Nephron progenitor cell (in vitro differentiated cells): ENCODE measurements around the gene ADRA2A.

Source experiments
- DNase-seq: peaks from one replicate; pipeline ENCODE4 v3.0.0; 2021
- H3K27ac Mint-ChIP-seq: 2 replicates; pipeline ENCODE4 v1.8.0; 2021; ENCODE audit warnings: mild to moderate bottlenecking, moderate library complexity, mixed read lengths
- H3K27me3 Mint-ChIP-seq: 2 replicates; pipeline ENCODE4 v1.8.0; 2021; ENCODE audit warnings: mild to moderate bottlenecking, low read depth, mixed read lengths; ENCODE audit not compliant: poor library complexity
- H3K36me3 Mint-ChIP-seq: 2 replicates; pipeline ENCODE4 v1.8.0; 2021; ENCODE audit warnings: low read depth, mixed read lengths
- H3K4me1 Mint-ChIP-seq: 2 replicates; pipeline ENCODE4 v1.8.0; 2021; ENCODE audit warnings: mixed read lengths
- H3K4me3 Mint-ChIP-seq: 2 replicates; pipeline ENCODE4 v1.8.0; 2021; ENCODE audit warnings: mild to moderate bottlenecking, moderate library complexity, mixed read lengths
- H3K9me3 Mint-ChIP-seq: 2 replicates; pipeline ENCODE4 v1.8.0; 2021; ENCODE audit warnings: mild to moderate bottlenecking, moderate library complexity, mixed read lengths
- TF ChIP-seq, protein P1 (sequence below): fragments of 200-600 bp; sonication (generic); IDR thresholded peaks from 2 replicates; pipeline ENCODE4 v1.5.0; 2021; ENCODE audit warnings: antibody characterized with exemption

Gene ADRA2A

DNA sequence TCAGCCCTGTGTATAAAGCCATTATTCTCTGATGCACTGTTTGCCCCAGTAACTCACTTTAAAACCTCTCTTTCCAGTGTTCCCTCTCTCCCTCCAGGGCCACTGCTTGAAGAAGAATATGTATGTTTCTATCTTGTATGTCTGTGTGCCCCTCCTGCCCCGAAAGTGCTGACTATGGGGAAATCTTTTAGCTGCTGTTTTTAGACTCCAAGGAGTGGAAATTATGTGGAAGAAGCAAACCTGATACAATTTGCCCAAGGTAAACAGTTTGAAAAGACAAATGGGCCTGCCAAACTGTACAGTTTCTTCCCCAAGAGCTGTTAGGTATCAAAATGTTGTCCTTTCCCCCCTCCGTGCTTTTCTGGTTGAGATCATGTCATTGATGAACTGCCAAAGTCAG is 3.4 kb downstream of the ADRA2A start:
- no peaks in the 10 kb centered on the region for H3K36me3 Mint-ChIP-seq
- peaks cover 9% of the 10 kb centered on the region for H3K9me3 Mint-ChIP-seq
- no peak overlapping the region for H3K27ac Mint-ChIP-seq
- TF ChIP-seq, protein P1, sequence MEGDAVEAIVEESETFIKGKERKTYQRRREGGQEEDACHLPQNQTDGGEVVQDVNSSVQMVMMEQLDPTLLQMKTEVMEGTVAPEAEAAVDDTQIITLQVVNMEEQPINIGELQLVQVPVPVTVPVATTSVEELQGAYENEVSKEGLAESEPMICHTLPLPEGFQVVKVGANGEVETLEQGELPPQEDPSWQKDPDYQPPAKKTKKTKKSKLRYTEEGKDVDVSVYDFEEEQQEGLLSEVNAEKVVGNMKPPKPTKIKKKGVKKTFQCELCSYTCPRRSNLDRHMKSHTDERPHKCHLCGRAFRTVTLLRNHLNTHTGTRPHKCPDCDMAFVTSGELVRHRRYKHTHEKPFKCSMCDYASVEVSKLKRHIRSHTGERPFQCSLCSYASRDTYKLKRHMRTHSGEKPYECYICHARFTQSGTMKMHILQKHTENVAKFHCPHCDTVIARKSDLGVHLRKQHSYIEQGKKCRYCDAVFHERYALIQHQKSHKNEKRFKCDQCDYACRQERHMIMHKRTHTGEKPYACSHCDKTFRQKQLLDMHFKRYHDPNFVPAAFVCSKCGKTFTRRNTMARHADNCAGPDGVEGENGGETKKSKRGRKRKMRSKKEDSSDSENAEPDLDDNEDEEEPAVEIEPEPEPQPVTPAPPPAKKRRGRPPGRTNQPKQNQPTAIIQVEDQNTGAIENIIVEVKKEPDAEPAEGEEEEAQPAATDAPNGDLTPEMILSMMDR, result no peak
- peaks cover 67% of the 10 kb centered on the region for H3K27me3 Mint-ChIP-seq
- no peak for DNase-seq
- H3K4me1 Mint-ChIP-seq, result peaks cover 30% of the 10 kb centered on the region
- peak overlapping the region; percentile 75 for H3K4me3 Mint-ChIP-seq

DNA sequence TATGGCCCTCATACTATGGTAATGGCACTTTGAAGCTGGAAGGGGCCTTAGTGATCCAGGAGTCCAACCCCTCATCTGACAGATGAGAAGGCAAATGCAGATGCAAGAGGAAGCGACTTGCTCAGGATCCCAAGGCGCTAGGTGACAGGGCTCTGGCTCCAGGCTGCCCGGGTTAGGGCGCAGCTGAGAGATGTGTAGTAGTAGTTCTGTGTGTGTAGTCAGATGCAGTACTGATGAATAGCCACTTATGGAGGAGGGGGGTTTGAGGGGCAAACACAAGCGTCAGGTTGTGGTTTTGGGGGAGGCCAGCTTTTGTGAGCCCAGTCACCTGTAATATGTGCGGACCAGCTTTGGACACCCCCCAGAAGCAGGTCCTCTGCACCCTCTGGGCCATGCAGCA is 4.8 kb downstream of the ADRA2A start:
- H3K9me3 Mint-ChIP-seq, result peaks cover 9% of the 10 kb centered on the region
- H3K4me1 Mint-ChIP-seq, result peaks cover 30% of the 10 kb centered on the region
- DNase-seq, result no peak
- no peaks in the 10 kb centered on the region for H3K36me3 Mint-ChIP-seq
- H3K27ac Mint-ChIP-seq, result no peak overlapping the region
- H3K4me3 Mint-ChIP-seq, result no peak overlapping the region
- TF ChIP-seq, protein P1, result no peak
- H3K27me3 Mint-ChIP-seq, result peaks cover 65% of the 10 kb centered on the region

DNA sequence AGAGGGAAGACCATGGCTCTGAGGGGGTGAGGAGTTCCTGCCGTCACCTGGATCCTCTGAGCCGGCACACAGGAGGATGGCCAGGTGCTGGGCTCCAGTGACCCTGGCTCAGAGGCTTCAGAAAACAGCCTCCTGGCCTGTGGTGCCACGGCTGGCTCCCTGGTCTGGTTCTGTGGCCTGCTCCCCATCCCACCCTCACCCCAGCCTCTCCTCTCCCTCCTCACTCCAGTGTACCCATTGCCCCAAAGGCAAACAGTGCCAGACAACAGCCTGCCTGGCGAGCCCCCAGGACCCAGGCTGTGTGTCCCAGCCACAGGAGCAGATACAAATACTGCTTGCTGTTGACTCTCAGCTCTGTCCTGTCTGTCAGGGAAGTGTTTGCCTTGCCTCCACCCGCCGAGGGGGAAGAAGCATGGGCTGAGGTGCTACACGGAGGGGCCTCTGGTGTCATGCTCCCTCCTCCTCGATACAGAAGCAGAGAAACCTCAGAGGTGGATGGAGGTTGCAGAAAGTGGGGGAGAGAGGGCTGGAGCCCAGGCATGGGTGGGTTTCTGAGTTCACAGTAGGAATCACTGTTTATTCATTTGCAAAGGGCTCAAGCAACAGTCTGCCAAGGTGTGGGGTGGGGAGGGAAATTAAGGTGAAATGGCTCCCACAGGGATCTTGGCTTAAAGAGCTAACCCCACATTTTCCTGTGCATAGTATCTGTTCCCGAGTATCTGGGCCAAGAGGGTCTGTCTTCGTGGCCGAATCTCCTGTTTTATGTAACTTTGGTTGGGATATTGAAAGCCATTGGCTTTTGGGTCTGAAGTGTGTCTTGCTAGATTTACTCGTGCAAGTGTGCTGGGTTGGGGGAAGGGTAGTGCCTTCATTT is 5.5 kb downstream of the ADRA2A start:
- H3K4me3 Mint-ChIP-seq, result no peak overlapping the region
- peaks cover 59% of the 10 kb centered on the region for H3K27me3 Mint-ChIP-seq
- TF ChIP-seq, protein P1, result no peak
- H3K27ac Mint-ChIP-seq, result no peak overlapping the region
- no peak for DNase-seq
- H3K4me1 Mint-ChIP-seq, result peaks cover 30% of the 10 kb centered on the region
- no peaks in the 10 kb centered on the region for H3K36me3 Mint-ChIP-seq
- peaks cover 9% of the 10 kb centered on the region for H3K9me3 Mint-ChIP-seq

DNA sequence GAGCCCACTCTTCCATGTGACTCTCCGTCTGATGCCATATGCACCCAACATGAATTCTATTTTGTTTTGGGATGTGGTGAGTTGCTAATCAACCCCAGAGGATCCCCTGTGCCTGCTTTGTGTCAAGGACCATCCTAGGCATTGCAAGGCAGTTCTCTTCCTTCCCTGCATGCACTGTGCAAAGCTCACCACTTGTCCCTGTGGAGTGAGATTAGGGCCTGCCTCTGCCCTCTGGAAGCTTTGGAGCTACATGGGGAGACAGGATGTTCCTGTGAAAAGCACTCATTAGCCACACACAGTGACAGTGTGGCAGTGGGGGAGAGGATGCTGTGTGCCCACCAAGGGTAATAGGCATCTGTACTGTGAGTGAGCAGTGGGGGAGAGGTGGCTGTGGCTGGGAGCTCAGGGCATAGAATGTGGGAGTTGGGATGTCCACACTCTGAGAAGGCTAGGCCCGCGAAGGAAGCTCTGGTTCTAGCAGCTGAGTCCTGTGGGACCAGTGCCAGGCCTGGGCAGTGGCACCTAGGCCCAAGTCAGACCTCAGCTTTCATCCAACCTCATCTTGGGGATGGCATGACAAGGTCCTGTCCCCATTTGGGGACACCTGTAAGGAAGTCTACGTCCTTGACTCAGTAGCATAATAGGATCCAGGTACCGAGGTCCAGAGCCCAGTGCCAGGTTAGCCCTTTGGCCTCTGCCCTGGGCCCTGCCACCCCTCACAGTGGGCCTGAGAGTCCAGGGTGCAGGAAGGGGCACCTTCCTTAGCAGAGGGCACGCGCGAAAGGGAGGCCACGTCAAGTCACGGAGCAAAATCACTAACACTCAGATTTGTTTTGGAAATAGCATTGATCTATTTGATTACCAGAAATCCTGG is 6.6 kb downstream of the ADRA2A start:
- H3K9me3 Mint-ChIP-seq, result peaks cover 9% of the 10 kb centered on the region
- H3K4me1 Mint-ChIP-seq, result peaks cover 30% of the 10 kb centered on the region
- no peak overlapping the region for H3K27ac Mint-ChIP-seq
- no peaks in the 10 kb centered on the region for H3K36me3 Mint-ChIP-seq
- no peak for DNase-seq
- H3K4me3 Mint-ChIP-seq, result no peak overlapping the region
- H3K27me3 Mint-ChIP-seq, result peaks cover 47% of the 10 kb centered on the region
- TF ChIP-seq, protein P1, result no peak

DNA sequence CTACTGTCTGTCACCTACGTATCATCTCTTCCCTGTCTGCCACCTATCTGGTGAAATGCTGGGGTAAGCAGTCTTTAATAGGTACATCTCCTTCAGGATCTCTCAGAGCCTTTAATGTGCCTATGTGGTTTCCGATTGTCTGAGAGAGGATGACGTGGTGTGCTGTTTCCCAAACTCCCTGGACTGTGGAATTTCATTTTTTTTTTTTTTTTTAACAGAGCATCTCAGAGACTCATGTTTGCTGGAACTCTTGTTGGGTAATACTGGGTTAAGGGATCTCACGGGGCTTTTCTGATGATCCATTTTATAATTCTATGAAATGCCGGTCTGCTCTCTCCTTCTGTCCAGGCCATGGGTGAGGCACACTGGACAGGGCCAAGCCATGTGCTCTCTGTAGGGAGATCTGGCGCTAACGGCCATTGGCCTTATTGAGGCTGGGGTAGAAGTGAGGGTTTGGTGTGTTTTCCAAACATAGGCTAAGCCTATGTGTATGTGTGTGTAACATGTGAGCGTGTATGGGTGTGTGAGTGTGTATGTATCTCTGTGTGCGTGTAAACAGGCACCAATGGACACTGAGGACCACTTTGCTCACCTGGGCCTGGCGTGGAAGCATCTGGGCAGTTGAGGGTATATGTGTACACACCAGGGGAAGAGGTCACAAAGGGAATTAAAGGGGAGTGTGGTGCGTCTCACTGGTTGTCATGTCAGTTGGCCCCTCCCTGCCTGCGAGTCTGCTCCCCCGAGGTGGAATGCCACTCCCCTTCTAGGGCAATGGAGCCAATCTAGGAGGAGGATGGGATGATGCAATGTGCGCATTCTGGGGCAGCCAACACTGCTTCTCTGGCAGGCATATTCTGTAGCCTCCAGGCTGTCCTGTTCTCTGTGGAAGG is 7.8 kb downstream of the ADRA2A start:
- H3K27me3 Mint-ChIP-seq, result peaks cover 38% of the 10 kb centered on the region
- no peak overlapping the region for H3K4me3 Mint-ChIP-seq
- H3K4me1 Mint-ChIP-seq, result peaks cover 23% of the 10 kb centered on the region
- no peak for DNase-seq
- TF ChIP-seq, protein P1, result no peak
- peaks cover 2% of the 10 kb centered on the region for H3K9me3 Mint-ChIP-seq
- no peaks in the 10 kb centered on the region for H3K36me3 Mint-ChIP-seq
- no peak overlapping the region for H3K27ac Mint-ChIP-seq
